Measurements from ENCODE around the gene IMMP2L.

Gene IMMP2L

GRCh38 chr7:110685899-110686298 lies 876.4 kb downstream of the IMMP2L start:
- no peak for TF ChIP-seq ZFX (IDR thresholded peaks at IDR 0.05)
- TF ChIP-seq CTCF (conservative IDR thresholded peaks at IDR 0.05) = no peak
- no peak overlapping the region for H3K27ac ChIP-seq

- H3K27ac ChIP-seq = no peak overlapping the region
Measured at GRCh38 chr7:110681941-110682340, 880.4 kb downstream of the IMMP2L start.

DNA sequence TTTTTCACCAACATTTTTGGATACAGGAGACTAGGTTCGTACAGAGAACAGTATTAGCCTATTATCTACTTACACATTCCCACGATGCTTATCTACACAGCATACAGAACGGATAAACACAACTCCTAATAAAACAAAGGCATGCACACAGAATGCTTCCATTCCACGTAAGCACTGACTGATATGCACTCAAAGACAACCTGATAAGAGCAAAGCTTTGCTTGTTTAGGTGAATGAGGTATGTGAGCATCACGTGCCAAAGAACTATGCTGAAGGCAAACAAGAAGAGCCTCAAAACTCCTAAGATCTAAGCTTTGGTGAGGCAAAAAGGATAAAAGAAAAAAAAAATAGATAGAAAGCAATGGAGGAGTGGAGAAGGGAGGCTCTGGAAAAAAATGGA lies 884.9 kb downstream of the IMMP2L start:
- TF ChIP-seq CTCF (conservative IDR thresholded peaks at IDR 0.05) (no peak), ZFX (IDR thresholded peaks at IDR 0.05) (no peak)
- H3K27ac ChIP-seq = no peak overlapping the region; the same call in 1 of the 2 replicates

More at GRCh38 chr7:110681941-110682340, 880.4 kb downstream of the IMMP2L start:
- TF ChIP-seq CTCF (conservative IDR thresholded peaks at IDR 0.05) (no peak), ZFX (IDR thresholded peaks at IDR 0.05) (no peak)

GRCh38 chr7:110676785-110677184 lies 885.5 kb downstream of the IMMP2L start:
- TF ChIP-seq ZFX (IDR thresholded peaks at IDR 0.05) = no peak
- no peak for TF ChIP-seq CTCF (conservative IDR thresholded peaks at IDR 0.05)
- H3K27ac ChIP-seq = no peak overlapping the region; the same call in 1 of the 2 replicates

GRCh38 chr7:110675383-110676103 lies 886.7 kb downstream of the IMMP2L start:
- TF ChIP-seq CTCF (conservative IDR thresholded peaks at IDR 0.05) (no peak), ZFX (IDR thresholded peaks at IDR 0.05) (no peak)
- no peak overlapping the region for H3K27ac ChIP-seq

DNA sequence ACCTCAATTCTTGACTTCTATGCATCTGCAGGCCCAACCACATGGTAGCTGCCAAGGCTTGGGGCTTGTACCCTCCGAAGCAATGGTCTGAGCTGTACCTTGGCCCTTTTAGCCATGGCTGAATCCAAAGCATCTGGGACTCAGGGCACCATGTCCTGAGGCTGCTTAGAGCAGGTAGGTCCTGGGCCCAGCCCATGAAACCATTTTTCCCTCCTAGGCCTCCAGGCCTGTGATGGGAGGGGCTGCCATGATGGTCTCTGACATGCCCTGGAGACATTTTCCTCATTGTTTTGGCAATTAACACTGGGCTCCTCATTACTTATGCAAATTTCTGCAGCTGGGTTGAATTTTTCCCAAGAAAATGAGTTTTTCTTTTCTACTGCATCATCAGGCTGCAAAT lies 889.1 kb downstream of the IMMP2L start:
- no peak overlapping the region for H3K27ac ChIP-seq
- no peak for TF ChIP-seq ZFX (IDR thresholded peaks at IDR 0.05)
- TF ChIP-seq CTCF (conservative IDR thresholded peaks at IDR 0.05) = no peak

DNA sequence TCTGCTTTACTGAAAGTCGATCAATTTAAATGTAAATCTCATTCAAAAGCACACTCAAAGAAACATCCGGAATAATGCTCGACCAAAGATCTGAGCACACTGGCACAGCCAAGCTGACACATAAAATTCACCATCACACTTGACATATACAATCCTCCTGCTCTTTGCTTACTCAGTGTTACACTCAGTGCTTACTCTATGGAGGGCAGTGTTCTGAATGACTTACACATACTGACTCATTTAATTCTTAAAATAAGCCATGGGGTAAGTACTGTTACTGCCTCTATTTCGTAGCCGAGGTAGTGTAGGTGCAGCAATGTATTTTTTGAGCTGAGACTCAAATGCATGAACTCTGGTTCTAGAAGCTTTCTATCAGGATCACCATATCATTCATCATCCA lies 892.9 kb downstream of the IMMP2L start:
- TF ChIP-seq ZFX (IDR thresholded peaks at IDR 0.05) = no peak
- TF ChIP-seq CTCF (conservative IDR thresholded peaks at IDR 0.05) = no peak
- no peak overlapping the region for H3K27ac ChIP-seq

Data from C4-2B (cell line).